ENCODE results near the gene CHST14. TPM values are rescaled to one million over a fixed set of nuclear protein-coding genes. Genes with fewer than 3 reads are reported as not detected.

The CHST14 gene
- total RNA-seq, 1 donor from 2014 or later: 45.7 TPM

DNA sequence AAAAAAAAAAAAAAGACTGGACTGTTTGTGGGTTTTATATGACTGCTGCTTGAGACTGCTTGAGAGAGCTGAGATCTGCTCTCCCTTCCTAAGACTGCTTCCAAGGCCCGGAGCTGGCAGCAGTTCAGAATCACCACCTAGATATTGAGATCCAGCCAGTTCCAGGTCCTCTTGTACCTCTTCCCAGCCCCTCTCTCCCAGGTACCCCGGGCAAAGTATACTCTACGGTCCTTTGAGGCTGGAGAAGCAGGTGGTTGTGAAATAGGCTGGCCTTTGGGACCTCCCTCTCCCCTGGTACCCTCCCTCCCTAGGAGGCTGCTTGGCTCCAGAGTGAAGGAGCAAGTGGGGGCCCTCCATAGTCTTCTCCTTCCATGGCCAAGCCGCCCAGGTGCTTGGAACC lies 42.6 kb upstream of the CHST14 start:
- Mint-ChIP-seq H3K27me3 (ENCODE audit: low read depth) (peaks cover 23% of the 10 kb centered on the region), H3K36me3 (ENCODE audit: low read depth) (no peaks in the 10 kb centered on the region), H3K9me3 (ENCODE audit: low read depth) (no peaks in the 10 kb centered on the region), H3K27ac (ENCODE audit: unreplicated experiment) (no peak overlapping the region), H3K4me3 (ENCODE audit: unreplicated experiment) (no peak overlapping the region), H3K4me1 (ENCODE audit: low read depth) (no peaks in the 10 kb centered on the region)
- TF ChIP-seq, protein P1, sequence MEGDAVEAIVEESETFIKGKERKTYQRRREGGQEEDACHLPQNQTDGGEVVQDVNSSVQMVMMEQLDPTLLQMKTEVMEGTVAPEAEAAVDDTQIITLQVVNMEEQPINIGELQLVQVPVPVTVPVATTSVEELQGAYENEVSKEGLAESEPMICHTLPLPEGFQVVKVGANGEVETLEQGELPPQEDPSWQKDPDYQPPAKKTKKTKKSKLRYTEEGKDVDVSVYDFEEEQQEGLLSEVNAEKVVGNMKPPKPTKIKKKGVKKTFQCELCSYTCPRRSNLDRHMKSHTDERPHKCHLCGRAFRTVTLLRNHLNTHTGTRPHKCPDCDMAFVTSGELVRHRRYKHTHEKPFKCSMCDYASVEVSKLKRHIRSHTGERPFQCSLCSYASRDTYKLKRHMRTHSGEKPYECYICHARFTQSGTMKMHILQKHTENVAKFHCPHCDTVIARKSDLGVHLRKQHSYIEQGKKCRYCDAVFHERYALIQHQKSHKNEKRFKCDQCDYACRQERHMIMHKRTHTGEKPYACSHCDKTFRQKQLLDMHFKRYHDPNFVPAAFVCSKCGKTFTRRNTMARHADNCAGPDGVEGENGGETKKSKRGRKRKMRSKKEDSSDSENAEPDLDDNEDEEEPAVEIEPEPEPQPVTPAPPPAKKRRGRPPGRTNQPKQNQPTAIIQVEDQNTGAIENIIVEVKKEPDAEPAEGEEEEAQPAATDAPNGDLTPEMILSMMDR (IDR thresholded peaks at IDR 0.05): no peak
- no peak for DNase-seq (ENCODE audit: low spot score)

DNA sequence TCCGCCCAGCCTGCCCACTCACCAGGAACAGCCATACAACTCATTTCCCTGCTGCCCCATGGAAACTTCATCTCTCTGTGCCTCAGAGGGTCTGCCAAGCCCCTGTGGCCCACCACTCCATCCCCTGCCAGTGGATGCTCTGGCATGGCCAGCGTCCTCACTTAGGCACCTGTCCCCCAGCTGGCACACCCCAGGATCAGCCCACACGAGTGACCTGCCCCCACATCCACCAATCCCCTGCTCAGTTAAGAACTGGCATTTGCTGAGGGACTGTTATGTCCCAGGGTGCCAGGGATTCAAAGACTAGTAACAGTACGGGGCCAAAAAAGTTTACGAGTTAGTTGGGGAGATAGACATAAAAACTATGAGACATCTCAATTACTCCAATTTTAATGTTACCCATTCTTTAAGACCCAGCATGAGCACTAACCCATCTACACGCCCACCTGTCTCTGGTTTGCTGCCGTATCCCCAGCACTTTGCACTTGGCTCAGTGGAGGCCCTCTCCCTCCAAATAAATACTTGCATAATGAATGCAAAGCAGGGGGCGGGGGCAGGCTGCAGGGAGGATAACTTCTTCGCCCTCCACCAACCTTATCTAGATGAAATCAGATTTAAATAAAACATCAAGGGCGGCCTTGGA lies 41.6 kb upstream of the CHST14 start:
- Mint-ChIP-seq H3K9me3 (ENCODE audit: low read depth) (no peaks in the 10 kb centered on the region), H3K27me3 (ENCODE audit: low read depth) (peaks cover 25% of the 10 kb centered on the region), H3K4me3 (ENCODE audit: unreplicated experiment) (no peak overlapping the region), H3K27ac (ENCODE audit: unreplicated experiment) (no peak overlapping the region), H3K4me1 (ENCODE audit: low read depth) (no peaks in the 10 kb centered on the region), H3K36me3 (ENCODE audit: low read depth) (no peaks in the 10 kb centered on the region)
- TF ChIP-seq, protein P1 (IDR thresholded peaks at IDR 0.05): no peak
- DNase-seq (ENCODE audit: low spot score): no peak

DNA sequence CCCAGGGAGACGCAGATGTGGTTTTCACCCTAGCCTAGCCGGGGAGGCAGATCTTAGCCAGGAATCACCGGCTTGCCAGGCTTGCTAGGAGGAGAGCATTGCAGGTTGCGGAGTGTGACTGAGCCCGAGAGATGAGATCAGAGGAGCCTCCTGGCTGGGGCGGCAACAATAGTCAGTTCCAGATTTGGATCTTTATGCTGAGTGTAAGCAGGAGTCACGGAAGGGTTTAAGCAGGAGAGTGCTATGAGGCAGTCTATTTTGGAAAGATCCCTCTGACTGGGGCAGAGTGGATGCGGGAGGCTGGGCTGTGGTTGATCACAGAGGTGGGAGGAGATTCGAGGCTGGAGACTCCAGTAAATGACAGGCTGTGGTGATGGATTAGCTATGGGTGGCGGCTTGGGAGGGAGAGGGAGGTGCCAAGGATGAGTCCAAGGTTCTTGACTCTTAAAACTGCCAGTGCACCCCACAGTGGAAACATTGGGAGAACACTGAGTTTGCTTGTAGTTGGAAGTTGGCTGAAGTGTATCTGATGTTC lies 40.4 kb upstream of the CHST14 start:
- Mint-ChIP-seq H3K9me3 (ENCODE audit: low read depth) (no peaks in the 10 kb centered on the region), H3K27me3 (ENCODE audit: low read depth) (peaks cover 28% of the 10 kb centered on the region), H3K36me3 (ENCODE audit: low read depth) (no peaks in the 10 kb centered on the region), H3K4me3 (ENCODE audit: unreplicated experiment) (no peak overlapping the region), H3K4me1 (ENCODE audit: low read depth) (no peaks in the 10 kb centered on the region), H3K27ac (ENCODE audit: unreplicated experiment) (no peak overlapping the region)
- TF ChIP-seq, protein P1 (IDR thresholded peaks at IDR 0.05): no peak
- DNase-seq (ENCODE audit: low spot score): no peak

DNA sequence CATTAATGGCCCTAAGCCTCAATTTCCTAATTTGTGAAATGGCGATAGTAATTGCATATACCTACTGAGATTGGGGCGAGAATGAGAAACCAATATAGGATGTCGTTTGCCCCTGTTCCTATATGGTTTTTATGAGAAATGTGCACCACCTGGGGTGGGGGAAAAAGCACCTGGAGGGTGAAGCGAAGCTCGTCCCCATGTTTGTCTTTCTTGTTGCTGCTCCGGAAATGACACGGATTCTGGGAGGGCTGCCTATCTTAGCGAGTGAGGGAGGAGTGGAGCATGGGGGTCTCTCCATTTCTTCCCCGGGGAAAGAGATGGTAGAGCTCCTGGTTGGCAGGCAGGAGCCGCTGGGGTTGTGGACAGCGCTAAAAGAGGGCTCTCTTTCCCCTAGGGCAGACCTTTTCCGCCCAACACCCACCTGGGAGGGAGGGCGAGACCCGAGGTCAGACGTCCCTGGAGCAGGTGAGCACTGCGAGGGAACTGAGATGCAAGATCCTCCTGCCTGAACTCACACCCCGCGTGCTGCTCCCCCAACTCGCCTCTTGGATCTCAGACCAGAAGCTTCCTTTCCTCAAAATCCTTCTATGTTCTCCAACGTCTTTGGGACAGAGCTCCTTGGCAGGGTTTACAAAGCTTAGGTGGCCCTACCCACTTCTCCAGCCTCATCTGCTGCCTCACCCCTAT lies 35.6 kb upstream of the CHST14 start:
- TF ChIP-seq, protein P1 (IDR thresholded peaks at IDR 0.05): no peak
- H3K36me3 Mint-ChIP-seq (ENCODE audit: low read depth): no peaks in the 10 kb centered on the region
- H3K27me3 Mint-ChIP-seq (ENCODE audit: low read depth): peaks cover 29% of the 10 kb centered on the region
- no peak overlapping the region for H3K27ac Mint-ChIP-seq (ENCODE audit: unreplicated experiment)
- H3K9me3 Mint-ChIP-seq (ENCODE audit: low read depth): no peaks in the 10 kb centered on the region
- DNase-seq (ENCODE audit: low spot score): no peak
- peak overlapping the region; percentile 60 for H3K4me3 Mint-ChIP-seq (ENCODE audit: unreplicated experiment)
- H3K4me1 Mint-ChIP-seq (ENCODE audit: low read depth): peaks cover 42% of the 10 kb centered on the region

DNA sequence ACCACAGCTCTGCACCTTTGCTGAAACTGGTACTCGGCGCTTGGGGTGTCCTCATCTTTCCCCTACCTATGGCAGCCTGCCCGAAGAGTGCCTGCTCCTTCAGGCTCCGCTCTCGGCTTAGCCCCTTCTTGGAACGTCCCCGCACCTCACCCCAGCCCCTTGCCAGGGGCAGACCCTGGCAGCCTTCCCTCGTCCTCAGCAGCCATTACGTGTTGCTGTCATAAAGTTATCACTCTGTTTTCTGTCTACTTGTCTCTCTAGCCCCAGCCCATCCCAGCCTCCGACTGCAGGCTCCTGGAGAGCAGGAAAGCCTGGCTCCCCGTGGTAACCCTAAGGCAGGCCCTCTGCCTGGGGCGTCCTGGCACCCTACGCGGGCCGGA lies 35.1 kb upstream of the CHST14 start:
- no peak for DNase-seq (ENCODE audit: low spot score)
- H3K4me1 Mint-ChIP-seq (ENCODE audit: low read depth): peaks cover 42% of the 10 kb centered on the region
- H3K4me3 Mint-ChIP-seq (ENCODE audit: unreplicated experiment): peak overlapping the region; percentile 60
- H3K9me3 Mint-ChIP-seq (ENCODE audit: low read depth): no peaks in the 10 kb centered on the region
- H3K27ac Mint-ChIP-seq (ENCODE audit: unreplicated experiment): peak overlapping the region; percentile 14
- no peaks in the 10 kb centered on the region for H3K36me3 Mint-ChIP-seq (ENCODE audit: low read depth)
- TF ChIP-seq, protein P1 (IDR thresholded peaks at IDR 0.05): no peak
- peaks cover 24% of the 10 kb centered on the region for H3K27me3 Mint-ChIP-seq (ENCODE audit: low read depth)

Measured in chondrocyte (in vitro differentiated cells).